ENCODE data around the gene ITGAL.

ITGAL gene

DNA sequence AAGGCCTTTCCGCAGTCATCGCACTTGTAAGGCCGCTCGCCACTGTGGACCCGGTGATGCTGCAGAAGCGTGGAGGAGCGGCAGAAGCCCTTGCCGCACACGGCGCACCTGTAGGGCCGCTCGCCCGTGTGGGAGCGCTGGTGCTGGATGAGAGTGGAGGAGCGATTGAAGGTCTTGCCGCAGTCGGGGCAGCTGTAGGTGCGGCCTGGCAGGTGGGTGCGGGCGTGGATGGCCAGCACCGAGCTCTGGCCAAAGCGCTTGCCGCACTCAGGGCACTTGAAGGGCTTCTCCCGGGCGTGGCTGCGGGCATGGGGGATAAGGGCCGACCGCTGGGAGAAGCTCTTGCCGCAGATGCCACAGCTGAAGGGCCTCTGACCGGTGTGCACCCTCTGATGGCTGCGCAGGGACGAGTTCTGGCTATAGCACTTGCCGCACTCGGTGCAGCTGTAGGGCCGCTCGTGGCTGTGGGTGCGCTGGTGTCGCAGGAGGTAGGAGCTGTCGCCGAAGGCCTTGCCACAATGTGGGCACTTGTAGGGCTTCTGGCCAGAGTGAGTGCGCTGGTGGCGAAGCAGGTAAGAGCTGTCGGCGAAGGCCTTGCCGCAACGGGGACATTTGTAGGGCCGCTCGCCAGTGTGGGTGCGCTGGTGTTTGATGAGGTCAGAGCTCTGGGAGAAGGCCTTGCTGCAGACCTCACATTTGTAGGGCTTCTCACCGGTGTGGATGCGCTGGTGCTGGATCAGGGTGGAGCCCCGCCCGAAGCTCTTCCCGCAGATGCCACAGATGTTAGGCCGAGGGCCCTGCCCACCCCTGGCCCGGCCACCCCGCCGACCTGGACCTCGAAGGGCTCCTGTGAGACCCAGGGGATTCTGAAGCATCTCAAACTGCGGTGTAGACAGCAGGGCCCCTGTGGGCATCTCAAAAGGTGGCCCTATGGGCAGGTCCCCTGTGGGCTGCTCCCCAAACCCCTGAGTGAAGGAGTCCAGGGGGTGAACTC, 52.3 kb downstream of the ITGAL start:
- H3K4me2 ChIP-seq = peak overlapping the region; percentile 86
- no peak for TF ChIP-seq Cebpa-rat (IDR thresholded peaks at IDR 0.05)
- H4K20me1 ChIP-seq = peaks cover 17% of the 10 kb centered on the region
- peaks cover 13% of the 10 kb centered on the region for H3K36me3 ChIP-seq
- H3K9me3 ChIP-seq = no peaks in the 10 kb centered on the region
- peak overlapping the region; percentile 90; the same call in 1 of the 2 replicates for H3K9ac ChIP-seq
- H3K27me3 ChIP-seq = no peaks in the 10 kb centered on the region
- peaks cover 54% of the 10 kb centered on the region for H3K4me1 ChIP-seq
- H3K4me3 ChIP-seq = no peak overlapping the region
- no peak overlapping the region for H3K27ac ChIP-seq

DNA sequence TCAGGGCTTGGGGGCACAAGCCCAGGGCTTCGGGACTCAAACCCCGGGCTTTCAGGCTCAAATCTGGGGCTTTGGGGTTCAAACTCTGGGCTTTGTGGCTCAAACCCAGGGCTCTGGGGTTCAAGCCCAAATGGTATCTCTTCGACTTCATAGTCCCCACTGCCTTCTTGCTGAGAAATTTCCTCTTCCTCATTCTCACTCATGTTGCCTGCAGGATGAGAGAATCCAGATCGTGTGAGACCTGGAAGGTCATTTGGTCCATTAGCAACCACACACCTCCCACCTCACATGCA, 53.2 kb downstream of the ITGAL start:
- Histone ChIP-seq H4K20me1 (peaks cover 17% of the 10 kb centered on the region), H3K27me3 (no peaks in the 10 kb centered on the region), H3K27ac (peak overlapping the region; percentile 91; the same call in 1 of the 2 replicates), H3K36me3 (peaks cover 17% of the 10 kb centered on the region), H3K4me2 (peak overlapping the region; percentile 86), H3K9me3 (no peaks in the 10 kb centered on the region), H3K9ac (peak overlapping the region; percentile 90), H3K4me3 (peak overlapping the region; percentile 85), H3K4me1 (peaks cover 54% of the 10 kb centered on the region)
- TF ChIP-seq Cebpa-rat (IDR thresholded peaks at IDR 0.05) = no peak

DNA sequence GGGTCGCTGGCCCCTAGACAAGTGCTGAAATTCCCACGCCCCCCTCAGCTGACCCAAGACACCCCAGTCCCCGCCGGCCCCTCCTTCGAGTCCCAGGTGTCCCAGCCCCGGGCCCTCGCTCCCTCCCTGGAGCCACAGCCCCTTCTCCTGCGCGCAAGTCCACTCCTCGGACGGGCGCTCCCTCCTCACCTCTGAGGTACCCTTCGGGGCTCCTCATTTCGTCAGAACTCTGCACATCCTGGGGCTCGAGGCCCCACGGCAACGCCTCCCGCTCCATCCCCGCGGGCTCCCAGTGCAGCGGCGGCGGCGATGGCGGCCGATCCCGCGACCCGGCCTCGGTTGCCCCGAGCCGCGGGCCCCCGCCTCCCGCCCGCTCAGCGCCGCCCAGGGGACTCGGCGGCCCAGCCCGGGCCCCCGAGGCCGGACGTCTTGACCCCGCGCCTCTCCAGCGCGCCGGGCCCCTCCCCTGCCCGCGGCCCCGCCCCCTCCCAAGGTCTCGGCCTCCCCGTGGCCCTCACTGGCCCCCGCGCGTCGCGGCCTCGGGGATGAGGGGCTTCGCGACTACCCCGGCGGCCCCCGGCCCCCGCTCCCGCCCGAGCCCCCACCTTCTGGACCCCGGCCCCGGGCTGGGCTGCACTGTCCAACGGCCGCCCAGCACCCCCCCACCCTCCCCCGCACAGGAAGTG, 53.7 kb downstream of the ITGAL start, which contains the start of gene ZNF768:
TSS of gene ZNF768 (minus strand) at position 430 of the 686 bp plus-strand sequence. CDS start at position 277, 153 bp downstream.
- Histone ChIP-seq H3K36me3 (peaks cover 22% of the 10 kb centered on the region), H3K27ac (peak within 1 kb of the TSS; percentile 91), H4K20me1 (peaks cover 17% of the 10 kb centered on the region), H3K4me3 (peak within 1 kb of the TSS; percentile 85), H3K27me3 (no peaks in the 10 kb centered on the region), H3K4me1 (peaks cover 54% of the 10 kb centered on the region), H3K4me2 (peak within 1 kb of the TSS; percentile 92), H3K9ac (peak within 1 kb of the TSS; percentile 90), H3K9me3 (no peaks in the 10 kb centered on the region)
- no peak for TF ChIP-seq Cebpa-rat (IDR thresholded peaks at IDR 0.05)

DNA sequence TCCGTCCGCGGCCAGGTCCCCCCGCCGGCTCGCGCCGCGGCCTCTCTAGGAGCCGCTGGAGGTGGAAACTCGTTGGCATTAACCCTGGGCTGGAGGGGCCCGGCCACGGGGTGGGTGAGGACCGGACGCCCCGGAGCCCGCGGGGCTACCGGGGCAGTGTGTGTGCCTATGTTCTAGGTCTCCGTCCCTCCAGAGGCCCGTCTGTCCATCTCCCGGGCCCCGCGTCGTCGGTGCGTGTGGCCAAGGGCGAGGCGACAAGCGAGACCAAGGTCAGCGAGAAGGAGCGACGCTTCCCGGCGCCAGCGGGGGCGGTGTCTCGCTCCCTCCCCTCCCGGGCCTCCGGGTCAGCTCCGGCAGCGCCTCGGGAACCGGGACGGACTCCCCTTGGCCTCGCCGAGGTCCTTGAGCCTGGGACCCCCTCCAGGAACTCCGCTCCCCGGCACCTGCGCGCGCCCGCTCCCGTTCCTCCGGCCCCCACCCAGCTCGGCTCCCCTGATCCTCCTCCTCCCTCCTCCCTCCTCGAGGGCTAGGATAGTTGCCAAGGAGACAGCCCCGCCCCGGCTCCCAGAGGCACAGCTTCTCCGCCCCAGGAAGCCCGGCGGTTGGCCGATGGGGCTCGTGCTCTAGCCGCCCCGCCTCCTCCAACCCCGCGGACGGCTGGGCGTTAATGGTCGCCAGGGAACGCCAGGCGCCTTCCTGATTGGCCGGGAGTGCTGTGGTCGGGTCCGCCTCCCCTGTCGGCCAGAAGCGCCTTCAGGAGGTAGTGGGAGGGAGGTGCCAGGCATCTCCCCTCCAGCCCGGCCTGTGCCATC, 54.5 kb downstream of the ITGAL start:
- peaks cover 52% of the 10 kb centered on the region for H3K4me1 ChIP-seq
- H3K27ac ChIP-seq = peak overlapping the region; percentile 91
- H3K27me3 ChIP-seq = no peaks in the 10 kb centered on the region
- no peak for TF ChIP-seq Cebpa-rat (IDR thresholded peaks at IDR 0.05)
- H3K9ac ChIP-seq = peak overlapping the region; percentile 90
- peaks cover 17% of the 10 kb centered on the region for H4K20me1 ChIP-seq
- no peaks in the 10 kb centered on the region for H3K9me3 ChIP-seq
- peak overlapping the region; percentile 85 for H3K4me3 ChIP-seq
- H3K4me2 ChIP-seq = peak overlapping the region; percentile 92
- peaks cover 29% of the 10 kb centered on the region for H3K36me3 ChIP-seq

DNA sequence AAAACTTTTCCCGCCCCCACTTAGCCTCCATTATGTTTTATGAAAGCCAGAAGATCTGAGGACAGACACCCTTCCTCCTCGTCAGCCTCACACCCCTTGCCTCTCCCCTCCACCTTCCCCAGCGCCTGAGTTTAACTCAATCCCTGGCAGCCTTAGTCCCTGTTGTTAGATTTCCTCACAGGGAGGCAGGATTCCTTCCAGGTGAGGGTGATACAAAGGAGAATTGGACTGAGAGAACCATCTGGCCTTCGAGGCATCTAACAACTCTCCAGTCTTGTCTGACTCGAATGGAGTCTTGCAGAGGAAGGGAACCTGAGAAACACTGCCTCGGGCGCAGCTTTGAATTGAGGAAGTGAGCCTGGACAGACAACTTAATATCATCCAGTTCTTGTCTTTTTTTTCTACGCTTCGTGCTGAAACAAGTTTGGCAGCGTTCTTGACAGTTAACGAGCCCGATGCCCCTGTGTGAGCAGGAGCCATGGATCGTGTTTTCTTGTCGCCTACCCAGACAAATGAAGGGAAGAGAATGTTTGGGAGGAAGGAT, 55.2 kb downstream of the ITGAL start:
- H3K4me1 ChIP-seq = peaks cover 45% of the 10 kb centered on the region
- H3K4me2 ChIP-seq = peak overlapping the region; percentile 92
- H3K9ac ChIP-seq = peak overlapping the region; percentile 75
- no peaks in the 10 kb centered on the region for H3K9me3 ChIP-seq
- H4K20me1 ChIP-seq = peaks cover 17% of the 10 kb centered on the region
- peaks cover 36% of the 10 kb centered on the region for H3K36me3 ChIP-seq
- H3K27ac ChIP-seq = peak overlapping the region; percentile 76
- H3K27me3 ChIP-seq = no peaks in the 10 kb centered on the region
- no peak for TF ChIP-seq Cebpa-rat (IDR thresholded peaks at IDR 0.05)
- peak overlapping the region; percentile 85 for H3K4me3 ChIP-seq

DNA sequence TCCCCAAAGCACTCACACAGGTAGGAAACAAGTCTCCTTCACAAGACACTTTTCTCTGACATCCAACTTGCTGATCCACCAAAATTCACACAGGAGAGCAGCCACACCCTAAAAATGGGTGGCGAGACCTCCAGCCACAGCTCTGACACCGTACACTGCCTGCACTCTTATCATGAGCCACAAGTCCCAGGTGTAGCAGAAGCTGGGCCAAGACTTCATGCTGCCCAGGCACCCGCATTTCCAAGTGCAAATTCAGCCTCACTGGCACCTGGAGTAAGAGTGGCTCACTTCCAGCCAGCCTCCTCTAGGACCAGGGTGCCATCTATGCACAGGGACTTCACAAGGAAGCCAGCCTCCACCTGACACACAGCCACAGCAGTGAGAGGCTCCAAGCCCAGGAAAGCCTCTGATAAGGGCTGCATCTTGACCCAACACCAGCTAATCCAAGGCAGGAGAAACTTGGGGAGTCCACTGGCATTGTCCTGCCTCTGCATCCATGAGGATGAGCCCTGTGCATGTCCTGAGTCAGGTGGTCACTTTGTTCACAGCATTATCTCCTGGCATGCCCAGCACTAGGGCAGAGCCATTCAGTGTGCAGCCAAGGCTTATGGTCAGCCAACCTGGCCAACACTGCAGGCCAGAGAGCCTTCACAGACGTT, 56.4 kb downstream of the ITGAL start:
- H3K27ac ChIP-seq = peak overlapping the region; percentile 76; the same call in 1 of the 2 replicates
- H3K9ac ChIP-seq = no peak overlapping the region
- H3K4me2 ChIP-seq = peak overlapping the region; percentile 92; the same call in 1 of the 2 replicates
- H3K4me3 ChIP-seq = no peak overlapping the region
- peaks cover 17% of the 10 kb centered on the region for H4K20me1 ChIP-seq
- H3K9me3 ChIP-seq = no peaks in the 10 kb centered on the region
- peaks cover 41% of the 10 kb centered on the region for H3K36me3 ChIP-seq
- no peaks in the 10 kb centered on the region for H3K27me3 ChIP-seq
- H3K4me1 ChIP-seq = peaks cover 53% of the 10 kb centered on the region
- no peak for TF ChIP-seq Cebpa-rat (IDR thresholded peaks at IDR 0.05)

DNA sequence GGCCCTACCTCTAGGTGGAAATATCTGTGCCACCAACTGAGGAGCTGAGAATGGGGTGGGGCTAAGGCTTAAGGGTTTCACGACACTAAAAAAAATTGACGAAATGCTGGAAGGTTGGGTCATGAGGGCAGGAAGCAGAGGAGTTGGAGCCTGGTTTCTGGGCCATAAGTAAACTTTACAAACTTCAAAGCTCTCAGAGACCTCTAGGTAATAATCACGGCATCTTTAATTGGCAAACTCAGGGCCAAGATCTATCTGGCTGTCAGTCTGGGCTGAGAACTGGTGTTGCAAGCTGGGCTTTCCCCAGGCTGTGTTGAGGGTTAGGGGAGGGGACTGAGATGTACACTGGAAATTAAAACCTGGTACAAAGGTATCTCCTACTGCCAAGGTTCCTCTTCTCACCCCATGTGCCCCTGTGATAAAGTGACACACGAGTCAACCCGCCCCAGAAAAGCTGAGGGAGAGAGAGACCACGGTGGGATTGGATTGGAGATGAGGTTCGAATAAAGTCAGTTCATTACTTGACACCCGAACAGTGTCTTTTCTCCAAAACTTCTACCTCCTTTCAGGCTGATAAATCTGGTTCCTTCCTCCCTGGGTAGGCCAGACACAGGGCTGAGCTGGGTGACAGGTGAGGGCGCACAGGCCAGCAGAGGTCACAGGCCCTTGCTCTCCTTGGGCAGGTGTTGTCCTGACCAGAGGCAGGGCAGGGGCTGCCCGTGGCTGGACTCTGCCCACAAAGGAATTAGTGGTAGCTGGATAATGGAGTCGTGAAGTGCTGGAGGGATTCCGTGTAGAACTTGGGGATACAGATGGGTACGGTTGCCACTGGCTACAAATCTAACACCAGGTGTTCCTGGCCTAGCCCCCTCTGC, 57.9 kb downstream of the ITGAL start:
- peaks cover 28% of the 10 kb centered on the region for H3K36me3 ChIP-seq

More for the DNA sequence above, 57.9 kb downstream of the ITGAL start:
- no peak overlapping the region for H3K9ac ChIP-seq
- H3K4me1 ChIP-seq = peaks cover 42% of the 10 kb centered on the region
- no peak overlapping the region for H3K27ac ChIP-seq
- no peak overlapping the region for H3K4me2 ChIP-seq
- H3K9me3 ChIP-seq = no peaks in the 10 kb centered on the region
- H4K20me1 ChIP-seq = peaks cover 3% of the 10 kb centered on the region; the same call in 1 of the 2 replicates
- H3K4me3 ChIP-seq = no peak overlapping the region
- no peak for TF ChIP-seq Cebpa-rat (IDR thresholded peaks at IDR 0.05)
- H3K27me3 ChIP-seq = no peaks in the 10 kb centered on the region
